Trophoblast cell (in vitro differentiated cells and primary cell): Measurements from ENCODE around the gene FES.

Experiments used
- DNase-seq, 2 donors: peaks; one replicate each; pipeline ENCODE4 v3.0.0-alpha.2; 2016
- H2AFZ ChIP-seq: 2 replicates; pipeline ENCODE4 v1.6.1; 2013; ENCODE audit warnings: low read length, moderate library complexity, mild to moderate bottlenecking; ENCODE audit not compliant: insufficient read depth, poor library complexity
- H2AK5ac ChIP-seq: 2 replicates; pipeline ENCODE4 v1.6.1; 2013; ENCODE audit warnings: mild to moderate bottlenecking, low read length
- H2BK120ac ChIP-seq: 2 replicates; pipeline ENCODE4 v1.6.1; 2013; ENCODE audit warnings: low read length, mild to moderate bottlenecking, moderate library complexity; ENCODE audit not compliant: insufficient read depth, poor library complexity
- H2BK12ac ChIP-seq: 2 replicates; pipeline ENCODE4 v1.6.1; 2013; ENCODE audit warnings: mild to moderate bottlenecking, low read length, moderate library complexity
- H2BK5ac ChIP-seq: 2 replicates; pipeline ENCODE4 v1.6.1; 2013; ENCODE audit warnings: low read length, low read depth, moderate library complexity, mild to moderate bottlenecking; ENCODE audit not compliant: poor library complexity
- H3K14ac ChIP-seq: 2 replicates; pipeline ENCODE4 v1.6.1; 2013; ENCODE audit warnings: mild to moderate bottlenecking, low read length
- H3K18ac ChIP-seq: 2 replicates; pipeline ENCODE4 v1.6.1; 2013; ENCODE audit warnings: mild to moderate bottlenecking, low read length
- H3K23ac ChIP-seq: 2 replicates; pipeline ENCODE4 v1.6.1; 2013; ENCODE audit warnings: low read length
- H3K27ac ChIP-seq: 2 replicates; pipeline ENCODE4 v1.5.1; 2013; ENCODE audit warnings: low read depth, mild to moderate bottlenecking, inconsistent platforms, low read length, moderate library complexity
- H3K27me3 ChIP-seq: 2 replicates; pipeline ENCODE4 v1.6.1; 2013; ENCODE audit warnings: inconsistent platforms, mild to moderate bottlenecking, low read length, moderate library complexity; ENCODE audit not compliant: insufficient read depth
- H3K36me3 ChIP-seq, 2 experiments: 1 replicate in 1 of 2; 2 replicates in 1 of 2; pipeline ENCODE4 v1.6.1; 2013; ENCODE audit warnings: low read length in 2 of 2, mild to moderate bottlenecking in 2 of 2, moderate library complexity in 1 of 2; ENCODE audit not compliant: insufficient read depth in 2 of 2, control insufficient read depth in 1 of 2
- H3K4ac ChIP-seq: 2 replicates; pipeline ENCODE4 v1.6.1; 2013; ENCODE audit warnings: low read depth, mild to moderate bottlenecking, low read length, moderate library complexity
- H3K4me1 ChIP-seq, 2 experiments: 1 replicate in 1 of 2; 2 replicates in 1 of 2; pipeline ENCODE4 v1.6.1; 2013; ENCODE audit warnings: low read length in 2 of 2, mild to moderate bottlenecking in 2 of 2, moderate library complexity in 1 of 2; ENCODE audit not compliant: insufficient read depth in 2 of 2, control insufficient read depth in 1 of 2
- H3K4me2 ChIP-seq: 2 replicates; pipeline ENCODE4 v1.6.1; 2013; ENCODE audit warnings: inconsistent platforms, mild to moderate bottlenecking, low read length, moderate library complexity
- H3K4me3 ChIP-seq: 2 replicates; pipeline ENCODE4 v1.5.1; 2013; ENCODE audit warnings: mild to moderate bottlenecking, low read depth, low read length, inconsistent platforms
- H3K79me1 ChIP-seq: one replicate; pipeline ENCODE4 v1.6.1; 2013; ENCODE audit warnings: low read length
- H3K79me2 ChIP-seq: 2 replicates; pipeline ENCODE4 v1.6.1; 2013; ENCODE audit warnings: low read length, mild to moderate bottlenecking; ENCODE audit not compliant: control insufficient read depth, insufficient read depth, poor library complexity
- H3K9ac ChIP-seq: 2 replicates; pipeline ENCODE4 v1.6.1; 2013; ENCODE audit warnings: mild to moderate bottlenecking, low read length
- H3K9me3 ChIP-seq: 2 replicates; pipeline ENCODE4 v1.6.1; 2013; ENCODE audit warnings: low read depth, mild to moderate bottlenecking, control low read depth, inconsistent platforms, low read length; ENCODE audit not compliant: insufficient read depth
- H4K12ac ChIP-seq: 2 replicates; pipeline ENCODE4 v1.6.1; 2013; ENCODE audit warnings: low read depth, mild to moderate bottlenecking, low read length, moderate library complexity
- H4K8ac ChIP-seq: 2 replicates; pipeline ENCODE4 v1.6.1; 2013; ENCODE audit warnings: low read depth, mild to moderate bottlenecking, low read length, moderate library complexity
- H4K91ac ChIP-seq: one replicate; pipeline ENCODE4 v1.6.1; 2013; ENCODE audit warnings: low read depth, mild to moderate bottlenecking, low read length, moderate library complexity
- WGBS: extraction: QIAGEN DNeasy Blood & Tissue Kit; methylation state at CpG from one replicate; pipeline ENCODE4 v1.1.7; 2013; ENCODE audit warnings: missing lambda C conversion rate; ENCODE audit not compliant: insufficient read length, insufficient coverage; ENCODE audit errors: extremely low coverage; 5-methylcytosine and 5-hydroxymethylcytosine counted together

Gene FES

DNA sequence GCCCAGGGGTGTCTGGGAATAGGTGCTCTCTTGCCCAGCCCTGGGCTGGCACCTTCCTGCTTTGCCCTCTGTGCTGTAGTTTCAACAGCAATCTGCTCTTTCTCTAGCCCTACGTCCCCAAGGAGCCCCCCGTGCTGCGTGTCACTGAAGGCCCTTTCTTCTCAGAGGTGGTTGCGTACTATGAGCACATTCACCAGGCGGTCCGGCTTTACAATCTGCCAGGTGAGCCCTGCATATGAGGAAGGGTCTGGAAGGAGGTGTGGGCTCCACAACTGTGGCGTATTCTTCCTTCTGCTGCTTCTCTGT lies 28.4 kb downstream of the FES start:
- Histone ChIP-seq H3K4me1 (no peaks in the 10 kb centered on the region), H4K8ac (no peak overlapping the region)
- no CpG with 5 or more reads among the region's 7 CpGs for WGBS

DNA sequence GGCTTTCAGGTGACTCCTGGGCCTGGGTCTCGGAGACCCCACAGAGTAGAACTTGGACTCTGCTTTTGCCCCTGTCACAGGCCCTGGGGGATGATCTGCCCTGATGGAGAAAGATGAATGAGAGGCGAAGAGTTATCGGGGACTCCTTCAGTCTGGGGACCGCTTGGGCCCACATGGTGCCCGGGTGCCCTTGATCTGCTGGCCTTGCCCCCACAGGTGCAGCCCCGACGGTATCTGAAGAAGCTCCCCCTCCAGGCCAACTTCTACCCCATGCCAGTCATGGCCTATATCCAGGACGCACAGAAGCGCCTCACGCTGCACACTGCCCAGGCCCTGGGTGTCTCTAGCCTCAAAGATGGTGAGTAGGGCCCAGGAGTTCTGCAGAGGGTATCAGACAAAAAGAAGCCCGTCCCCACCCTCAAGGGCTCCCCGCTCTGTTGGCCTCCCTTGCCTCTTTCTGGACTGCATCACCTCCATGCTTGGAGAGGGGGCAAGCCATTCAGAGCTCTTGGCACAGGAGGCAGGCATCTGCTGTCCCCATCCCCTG lies 29.2 kb downstream of the FES start:
- no peak overlapping the region for H2BK120ac ChIP-seq
- H3K9ac ChIP-seq = no peak overlapping the region
- H3K79me2 ChIP-seq = no peaks in the 10 kb centered on the region
- no peak overlapping the region for H4K91ac ChIP-seq
- no CpG with 5 or more reads among the region's 12 CpGs for WGBS
- no peak overlapping the region for H3K27ac ChIP-seq
- no peak overlapping the region for H3K14ac ChIP-seq
- no peak overlapping the region for H2AFZ ChIP-seq
- H3K4ac ChIP-seq = no peak overlapping the region
- no peak for DNase-seq
- no peaks in the 10 kb centered on the region for H3K79me1 ChIP-seq
- no peak overlapping the region for H3K23ac ChIP-seq
- H2BK12ac ChIP-seq = no peak overlapping the region
- H4K8ac ChIP-seq = no peak overlapping the region
- H3K4me2 ChIP-seq = no peak overlapping the region
- no peak overlapping the region for H4K12ac ChIP-seq
- no peak overlapping the region for H2AK5ac ChIP-seq
- no peaks in the 10 kb centered on the region for H3K9me3 ChIP-seq
- no peaks in the 10 kb centered on the region for H3K27me3 ChIP-seq
- no peak overlapping the region for H2BK5ac ChIP-seq
- no peak overlapping the region for H3K4me3 ChIP-seq
- H3K4me1 ChIP-seq = no peaks in the 10 kb centered on the region
- peaks cover 62% of the 10 kb centered on the region in 2 experiments for H3K36me3 ChIP-seq
- H3K18ac ChIP-seq = no peak overlapping the region

More for the DNA sequence above, 28.4 kb downstream of the FES start:
- Histone ChIP-seq H2BK120ac (no peak overlapping the region), H4K12ac (no peak overlapping the region), H3K4me3 (no peak overlapping the region), H2BK12ac (no peak overlapping the region), H3K27ac (no peak overlapping the region), H3K4me2 (no peak overlapping the region), H3K79me2 (no peaks in the 10 kb centered on the region), H3K36me3 (peaks cover 55% of the 10 kb centered on the region in 2 experiments), H3K4ac (no peak overlapping the region), H3K23ac (no peak overlapping the region), H3K27me3 (no peaks in the 10 kb centered on the region), H3K14ac (no peak overlapping the region), H3K18ac (no peak overlapping the region), H4K91ac (no peak overlapping the region), H3K9ac (no peak overlapping the region), H2AFZ (no peak overlapping the region), H3K9me3 (no peaks in the 10 kb centered on the region), H2BK5ac (no peak overlapping the region), H2AK5ac (no peak overlapping the region), H3K79me1 (no peaks in the 10 kb centered on the region)
- no peak for DNase-seq

DNA sequence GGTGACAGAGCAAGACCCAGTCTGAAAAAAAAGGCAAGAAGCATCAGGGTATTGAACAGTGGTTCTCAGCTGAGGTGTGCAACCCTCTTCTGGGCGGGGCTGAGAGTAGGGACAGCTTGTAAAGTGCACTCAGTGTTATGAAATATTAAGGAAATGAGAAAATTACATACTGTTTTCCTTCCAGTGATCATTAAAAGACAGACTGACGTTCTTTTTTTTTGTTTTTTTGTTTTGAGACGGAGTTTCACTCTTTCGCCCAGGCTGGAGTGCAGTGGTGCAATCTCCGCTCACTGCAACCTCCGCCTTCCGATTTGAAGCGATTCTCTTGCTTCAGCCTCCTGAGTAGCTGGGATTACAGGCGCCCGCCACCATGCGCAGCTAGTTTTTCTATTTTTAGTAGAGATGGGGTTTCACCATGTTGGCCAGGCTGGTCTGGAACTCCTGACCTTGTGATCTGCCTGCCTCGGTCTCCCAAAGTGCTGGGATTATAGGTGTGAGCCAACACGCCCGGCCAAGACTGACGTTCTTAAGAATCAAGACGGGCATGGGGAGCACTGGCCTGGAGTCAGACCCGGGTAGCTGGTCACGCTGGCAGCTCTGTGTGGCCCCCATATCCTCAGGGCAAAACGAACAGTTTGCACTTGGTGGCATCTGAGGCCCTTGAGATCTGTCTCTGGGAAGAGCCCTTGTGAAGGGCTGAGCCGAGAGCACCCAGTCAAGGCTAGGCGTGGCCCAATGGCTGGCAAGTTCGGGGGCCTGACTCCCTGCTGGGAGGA lies 30.2 kb downstream of the FES start:
- Histone ChIP-seq H3K27ac (no peak overlapping the region), H3K36me3 (peaks cover 65 to 70% of the 10 kb centered on the region in 2 experiments), H3K9me3 (no peaks in the 10 kb centered on the region), H3K23ac (no peak overlapping the region), H2AK5ac (no peak overlapping the region), H2AFZ (no peak overlapping the region), H3K4me1 (no peaks in the 10 kb centered on the region), H2BK5ac (no peak overlapping the region), H4K12ac (no peak overlapping the region), H3K79me2 (no peaks in the 10 kb centered on the region), H3K4ac (no peak overlapping the region), H3K9ac (no peak overlapping the region), H3K4me3 (no peak overlapping the region), H4K8ac (no peak overlapping the region), H3K18ac (no peak overlapping the region), H3K14ac (no peak overlapping the region), H3K79me1 (no peaks in the 10 kb centered on the region), H3K4me2 (no peak overlapping the region), H4K91ac (no peak overlapping the region), H3K27me3 (no peaks in the 10 kb centered on the region), H2BK120ac (no peak overlapping the region), H2BK12ac (no peak overlapping the region)
- no CpG with 5 or more reads among the region's 22 CpGs for WGBS
- no peak for DNase-seq

DNA sequence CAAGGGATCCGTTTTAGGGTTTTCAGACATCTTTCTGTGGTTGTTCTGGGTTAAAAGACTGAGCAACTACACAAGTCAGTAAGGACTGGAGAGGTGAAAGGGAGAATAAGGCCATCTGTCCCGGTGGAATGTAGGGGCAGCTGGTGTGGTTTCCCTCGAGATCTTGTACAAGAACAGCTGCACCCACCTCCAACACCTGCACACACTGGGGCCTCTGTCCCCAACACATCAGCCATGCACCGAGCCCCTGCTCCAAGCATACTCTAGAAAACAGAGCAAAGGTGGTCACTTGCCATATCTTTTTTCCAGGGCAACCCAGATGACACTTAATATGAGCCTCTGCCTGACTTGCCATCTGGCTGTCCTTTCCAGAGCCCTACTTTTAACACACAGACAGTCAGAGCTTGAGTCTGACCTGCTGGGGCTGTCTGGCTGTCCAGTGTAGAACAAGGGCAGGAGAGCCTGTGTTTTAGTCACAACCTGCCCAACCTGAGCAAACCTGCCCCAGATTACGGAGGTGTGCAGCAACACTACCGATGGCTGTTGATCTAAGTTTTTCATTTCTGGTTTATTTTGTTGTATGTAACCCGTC lies 31.0 kb downstream of the FES start:
- H2AFZ ChIP-seq = no peak overlapping the region
- no peak overlapping the region for H3K9ac ChIP-seq
- no peak overlapping the region for H3K4ac ChIP-seq
- no peak overlapping the region for H2BK120ac ChIP-seq
- H3K18ac ChIP-seq = no peak overlapping the region
- H2BK5ac ChIP-seq = no peak overlapping the region
- no peak overlapping the region for H3K27ac ChIP-seq
- H3K23ac ChIP-seq = no peak overlapping the region
- no CpG with 5 or more reads among the region's 7 CpGs for WGBS
- H3K4me3 ChIP-seq = no peak overlapping the region
- no peaks in the 10 kb centered on the region for H3K4me1 ChIP-seq
- no peak overlapping the region for H3K14ac ChIP-seq
- no peak overlapping the region for H4K12ac ChIP-seq
- no peak overlapping the region for H4K8ac ChIP-seq
- no peak for DNase-seq
- H3K4me2 ChIP-seq = no peak overlapping the region
- H2BK12ac ChIP-seq = no peak overlapping the region
- H3K79me1 ChIP-seq = no peaks in the 10 kb centered on the region
- no peaks in the 10 kb centered on the region for H3K9me3 ChIP-seq
- H3K27me3 ChIP-seq = no peaks in the 10 kb centered on the region
- H2AK5ac ChIP-seq = no peak overlapping the region
- peaks cover 67 to 75% of the 10 kb centered on the region in 2 experiments for H3K36me3 ChIP-seq
- no peaks in the 10 kb centered on the region for H3K79me2 ChIP-seq
- no peak overlapping the region for H4K91ac ChIP-seq
